GM03348 (cell line): ENCODE data around the gene KRT32.

ENCODE experiments used
- DNase-seq: peaks from one replicate; pipeline ENCODE4 v3.0.0; 2012; ENCODE audit warnings: low spot score

Gene KRT32

GRCh38 chr17:41492771-41493170 is 25.6 kb upstream of the KRT32 start:
- no peak for DNase-seq

DNA sequence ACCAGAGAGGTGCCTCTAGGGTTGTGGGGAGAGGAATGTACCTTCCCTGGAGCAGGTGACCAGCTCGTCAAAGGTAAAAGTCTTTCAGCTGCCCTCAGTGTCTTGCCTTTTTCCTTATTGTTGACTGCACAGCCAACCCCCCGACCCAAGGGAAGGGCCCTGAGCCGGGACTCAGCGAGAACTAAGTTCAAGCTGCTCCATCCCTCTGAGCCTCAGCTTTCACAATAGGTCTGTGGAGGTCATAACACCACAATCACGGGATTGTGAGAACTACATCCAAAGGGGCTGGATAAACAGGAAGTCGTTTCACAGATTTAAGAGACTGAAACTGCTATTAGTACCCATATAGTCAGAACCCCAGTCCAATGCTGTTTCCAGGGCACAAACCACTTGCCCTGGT is 25.2 kb upstream of the KRT32 start:
- DNase-seq = no peak

GRCh38 chr17:41491476-41491875 is 24.3 kb upstream of the KRT32 start:
- DNase-seq = no peak

DNA sequence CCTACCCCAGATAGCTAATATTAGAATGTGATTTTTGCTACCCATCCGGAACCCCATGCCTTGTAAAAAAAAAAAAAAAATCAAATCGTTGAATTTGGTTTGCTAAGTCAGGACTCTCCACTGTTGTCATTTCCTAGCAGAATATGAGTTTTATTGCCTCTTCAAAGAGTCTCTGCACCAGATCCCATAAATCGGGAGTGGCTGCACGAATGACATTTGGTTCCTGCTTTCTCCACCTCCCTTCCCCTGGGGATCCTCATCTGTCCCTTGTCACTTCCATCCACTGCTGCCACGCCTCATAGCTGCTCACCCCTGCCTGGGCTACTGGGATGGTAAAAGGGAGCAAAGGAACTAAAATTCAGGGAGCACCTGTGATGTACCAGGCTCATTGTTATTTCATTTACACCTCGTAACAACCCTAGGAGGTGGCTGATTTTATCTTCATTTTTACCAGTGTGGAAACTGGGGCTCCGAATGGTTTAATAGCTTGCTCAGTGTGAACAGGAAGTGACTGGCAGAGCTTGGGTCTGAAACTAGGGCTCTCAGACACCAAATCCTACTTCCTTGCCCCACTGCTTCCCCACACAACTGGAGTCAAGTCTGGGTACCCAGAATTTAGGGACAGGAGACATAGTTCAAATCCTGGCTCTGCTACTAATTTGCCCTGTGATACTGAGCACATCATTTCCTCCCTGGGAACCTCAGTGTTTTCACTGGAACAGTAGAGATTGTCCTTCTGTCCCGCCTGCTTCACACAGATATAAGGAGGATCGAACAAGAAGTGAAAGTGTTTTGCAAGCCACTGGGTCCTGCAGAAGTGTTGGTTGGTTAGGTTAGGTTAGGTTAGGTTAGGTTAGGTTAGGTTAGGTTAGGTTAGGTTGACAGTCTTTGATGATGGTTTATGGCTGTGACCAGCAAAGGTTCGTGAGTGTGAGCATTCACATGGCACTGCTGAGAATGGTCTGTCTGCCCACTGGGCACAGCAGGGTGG is 23.1 kb upstream of the KRT32 start:
- no peak for DNase-seq

DNA sequence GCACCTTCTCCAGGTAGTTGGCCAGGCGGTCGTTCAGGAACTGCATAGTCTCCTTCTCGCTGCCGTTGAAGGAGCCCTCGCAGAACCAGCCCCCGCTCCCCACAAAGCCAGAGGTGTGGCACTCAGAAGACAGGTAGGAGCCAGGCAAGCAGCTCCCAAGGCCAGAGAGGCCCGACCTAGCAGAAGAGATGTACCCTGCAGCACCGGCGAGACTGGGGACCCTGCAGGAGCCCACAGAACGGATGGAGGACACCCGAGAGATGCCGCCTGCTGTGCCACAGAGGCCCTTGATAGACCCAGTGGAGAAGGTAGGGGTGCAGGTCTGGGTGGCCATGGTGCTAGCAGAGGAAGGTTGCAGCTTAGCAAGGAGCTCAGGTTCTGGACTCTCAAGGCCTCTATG is 22.3 kb upstream of the KRT32 start, which contains the start of gene KRT36:
KRT36 (minus strand) TSS at position 380 of the 400 bp plus-strand sequence; CDS start at position 334, 46 bp downstream.
- DNase-seq = no peak

- no peak for DNase-seq
These were observed 19.8 kb upstream of the KRT32 start for GRCh38 chr17:41486809-41487530.

GRCh38 chr17:41486316-41486715 is 19.1 kb upstream of the KRT32 start:
- DNase-seq = no peak

DNA sequence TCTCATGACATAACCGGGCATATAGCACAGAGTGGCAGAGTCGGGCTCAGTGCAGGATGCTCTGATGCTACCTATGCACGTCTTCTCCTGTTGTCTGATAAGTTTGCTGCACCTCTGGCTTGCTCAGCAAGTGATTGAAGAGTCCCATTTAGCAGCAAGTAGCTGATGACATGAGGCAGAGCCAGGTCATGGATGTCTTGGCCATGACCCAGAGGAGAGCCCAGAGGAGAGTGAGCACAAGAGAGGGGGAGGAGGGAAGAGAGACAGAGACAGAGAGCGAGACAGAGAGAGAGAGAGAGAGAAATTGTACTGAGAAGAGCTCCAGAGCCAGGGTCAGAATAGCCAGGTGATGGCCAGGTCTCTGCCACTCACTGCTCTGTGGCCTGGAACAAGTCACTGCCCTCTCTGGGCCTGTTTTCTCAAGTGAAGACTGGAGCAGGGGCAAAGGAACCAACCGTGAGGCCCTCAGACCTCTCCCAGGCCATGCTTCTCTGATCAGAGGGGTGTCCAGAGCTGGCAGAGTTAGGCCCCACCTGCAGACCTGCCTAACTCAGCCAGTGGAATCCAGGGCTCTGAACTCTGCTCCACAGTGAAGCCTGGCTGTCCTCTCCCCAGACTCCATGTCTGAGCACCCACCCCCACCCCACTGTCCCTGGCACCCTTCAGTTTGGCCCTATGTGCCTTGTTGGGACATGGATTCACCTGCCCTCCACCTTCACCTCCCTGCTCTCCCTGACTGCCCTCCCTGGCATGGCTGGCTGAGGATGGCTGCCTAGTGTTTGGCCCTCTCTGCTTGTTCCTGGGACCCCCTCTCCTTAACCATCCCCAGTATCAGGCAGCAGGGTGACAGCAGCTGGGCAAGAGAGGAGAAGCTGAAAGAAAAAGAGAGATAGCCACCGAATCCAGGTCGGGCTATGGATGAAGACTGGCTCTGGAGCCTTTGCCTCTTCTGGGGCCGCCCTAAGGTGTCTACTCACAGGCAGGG is 18.0 kb upstream of the KRT32 start:
- DNase-seq = no peak

- DNase-seq = no peak
These were observed 17.0 kb upstream of the KRT32 start for GRCh38 chr17:41483991-41484826.

DNA sequence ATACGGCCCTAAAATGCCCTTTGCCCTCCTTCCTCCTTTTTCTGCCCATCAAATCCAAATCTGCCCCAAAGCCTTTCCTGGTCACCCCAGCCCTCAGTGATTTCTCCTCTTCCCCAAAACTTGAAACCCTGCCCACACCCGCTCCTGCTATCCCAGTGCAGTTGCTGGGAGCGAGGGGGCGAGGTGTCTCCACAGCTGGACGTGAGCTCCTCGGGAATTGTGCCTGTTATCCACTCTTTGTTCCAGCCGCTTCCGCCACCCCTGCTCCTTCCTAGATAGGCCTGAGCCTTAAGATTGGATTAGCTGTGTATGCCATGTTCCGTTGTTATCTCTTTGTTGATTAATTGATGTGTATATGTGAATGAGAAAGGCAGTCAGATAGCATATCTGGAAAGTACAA is 16.3 kb upstream of the KRT32 start:
- no peak for DNase-seq

DNA sequence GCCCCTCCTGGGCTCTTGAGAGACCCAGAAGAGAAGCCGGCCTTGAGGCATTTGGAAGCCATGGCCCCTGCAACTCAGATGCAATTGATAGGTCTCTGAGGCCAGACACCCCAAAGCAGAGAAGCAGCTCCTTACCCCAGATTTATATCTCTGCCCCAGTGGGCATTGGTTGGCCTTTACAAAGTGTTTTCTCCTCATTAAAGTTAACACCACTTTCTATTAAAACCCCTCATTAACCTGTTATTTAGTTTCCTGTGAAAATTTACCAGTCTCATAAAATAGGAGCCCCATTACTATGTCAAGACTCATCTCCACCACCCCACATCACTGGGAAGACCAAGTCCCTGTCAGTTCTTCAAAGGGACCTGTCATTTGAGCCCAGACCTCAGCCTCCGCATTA is 13.8 kb upstream of the KRT32 start, which contains the start of gene KRT35:
KRT35 (minus strand) TSS at position 116 of the 400 bp plus-strand sequence; CDS start at position 62, 54 bp downstream.
- no peak for DNase-seq

- no peak for DNase-seq
These were observed 13.4 kb upstream of the KRT32 start for GRCh38 chr17:41480581-41480980.

GRCh38 chr17:41480136-41480535 is 12.9 kb upstream of the KRT32 start:
- DNase-seq = no peak

DNA sequence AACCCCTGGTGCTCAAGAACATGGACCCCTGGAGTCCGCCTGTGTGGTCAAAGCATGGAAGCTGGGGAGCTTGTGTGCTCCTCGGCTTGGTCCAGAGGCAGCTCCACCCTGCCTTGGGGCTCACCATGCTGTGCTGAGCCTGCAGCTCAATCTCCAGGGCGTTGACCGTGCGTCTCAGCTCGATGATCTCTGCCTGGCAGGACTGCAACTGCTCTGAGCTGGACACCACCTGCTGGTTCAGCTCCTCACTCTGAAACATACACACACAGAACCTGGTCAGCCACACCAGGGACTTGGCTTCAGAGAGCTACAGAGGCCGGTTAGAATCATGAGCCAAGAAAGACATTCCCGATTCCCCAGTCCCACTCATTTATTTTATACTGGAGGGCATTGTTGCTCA is 11.1 kb upstream of the KRT32 start:
- DNase-seq = no peak

- no peak for DNase-seq
These were observed 10.0 kb upstream of the KRT32 start for GRCh38 chr17:41476866-41477815.

- no peak for DNase-seq
These were observed 8.2 kb upstream of the KRT32 start for GRCh38 chr17:41475421-41475820.

DNA sequence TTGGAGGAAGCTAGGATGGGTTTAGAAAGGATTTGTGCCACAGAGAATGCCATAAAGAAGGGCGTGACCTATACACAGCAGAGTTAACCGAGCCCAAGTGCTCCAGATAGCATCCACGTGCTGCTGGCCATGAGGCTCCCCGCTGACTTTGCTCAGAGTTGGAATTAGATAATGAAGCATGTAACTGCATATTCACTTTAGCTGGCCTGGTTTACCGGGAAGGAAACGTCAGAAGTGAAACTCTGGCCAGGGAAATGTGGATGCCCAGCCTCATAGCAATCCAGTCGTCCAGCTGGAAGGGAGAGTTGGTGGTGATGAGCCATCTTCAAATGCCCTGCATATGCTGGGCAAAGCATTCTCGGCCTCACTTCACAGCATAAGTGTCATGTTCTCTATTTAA is 7.7 kb upstream of the KRT32 start:
- no peak for DNase-seq

DNA sequence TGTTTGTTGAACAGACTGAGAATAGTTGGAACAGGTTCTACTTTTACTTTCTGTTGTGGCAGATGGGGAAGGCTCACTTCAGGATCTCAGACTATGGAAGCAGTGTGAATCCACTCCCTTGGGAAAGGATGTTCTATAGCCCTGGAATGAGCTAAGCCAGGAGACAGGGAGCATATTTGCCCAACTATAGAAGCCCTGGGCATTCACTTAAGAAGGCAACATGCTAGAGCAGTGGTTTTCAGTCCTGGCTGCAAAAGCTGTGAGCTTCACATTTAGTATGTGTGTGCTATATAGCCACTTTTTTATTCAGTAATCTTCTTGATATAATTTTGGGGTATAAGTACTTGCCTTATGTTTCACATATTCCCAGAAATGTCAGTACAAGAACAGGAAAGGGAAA is 1.2 kb upstream of the KRT32 start:
- no peak for DNase-seq

GRCh38 chr17:41467561-41467960 is 375 bp upstream of the KRT32 start:
- DNase-seq = peak; percentile 43

DNA sequence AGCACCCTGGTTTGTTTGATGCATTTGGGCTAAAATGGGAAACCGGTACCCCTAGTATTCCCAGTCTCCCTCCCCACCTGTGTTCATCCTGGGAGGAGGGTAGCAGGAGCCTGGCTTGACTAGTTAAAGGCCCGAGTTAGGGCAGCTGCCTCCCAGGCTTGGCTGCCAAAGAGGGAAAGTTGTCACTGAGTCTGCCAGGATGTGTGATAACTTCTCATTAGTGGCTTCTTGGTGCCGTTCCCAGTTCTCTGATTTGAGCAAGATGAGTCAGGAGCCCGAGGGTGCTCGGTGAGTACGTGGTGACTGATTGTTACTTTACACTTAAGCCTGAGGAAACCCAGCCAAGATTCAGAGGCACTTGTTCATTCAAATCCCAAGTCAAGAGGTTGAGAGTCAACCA is 2.5 kb downstream of the KRT32 start:
- peak; percentile 90 for DNase-seq
